ENCODE measurements around the gene ADAMTS13.

ADAMTS13 gene

DNA sequence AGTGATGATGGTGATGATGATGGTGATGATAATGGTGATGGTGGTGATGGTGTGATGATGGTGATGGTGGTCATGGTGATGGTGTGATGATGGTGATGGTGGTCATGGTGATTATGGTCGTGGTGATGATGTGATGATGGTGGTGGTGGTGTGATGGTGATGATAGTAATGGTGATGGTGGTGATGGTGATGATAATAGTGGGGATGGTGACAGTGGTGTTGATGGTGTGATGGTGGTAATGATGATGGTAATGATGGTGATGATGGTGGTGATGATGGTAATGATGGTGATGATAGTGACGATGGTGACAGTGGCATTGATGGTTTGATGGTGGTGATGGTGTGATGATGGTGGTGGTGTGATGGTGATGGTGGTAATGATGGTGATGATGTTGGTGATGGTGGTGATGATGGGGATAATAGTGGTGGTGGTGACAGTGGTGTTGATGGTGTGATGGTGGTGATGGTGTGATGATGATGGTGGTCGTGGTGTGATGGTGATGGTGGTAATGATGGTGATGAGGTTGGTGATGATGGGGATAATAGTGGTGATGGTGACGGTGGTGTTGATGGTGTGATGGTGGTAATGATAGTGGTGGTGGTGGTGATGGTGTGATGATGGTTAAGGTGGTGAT is 39.5 kb upstream of the ADAMTS13 start:
- Histone ChIP-seq H3K9me3 (ENCODE audit: low read length) (no peaks in the 10 kb centered on the region), H3K4me3 (ENCODE audit: low read depth, low read length, poor library complexity, severe bottlenecking) (no peak overlapping the region), H3F3A (ENCODE audit: insufficient read depth, low read length) (no peaks in the 10 kb centered on the region), H3K27ac (ENCODE audit: low read depth, low read length, poor library complexity, severe bottlenecking) (no peak overlapping the region), H3K79me2 (ENCODE audit: insufficient read depth, low read length) (no peaks in the 10 kb centered on the region), H3K27me3 (ENCODE audit: insufficient read depth, low read length) (no peaks in the 10 kb centered on the region), H4K20me1 (ENCODE audit: insufficient read depth, low read length) (no peaks in the 10 kb centered on the region), H3K36me3 (ENCODE audit: insufficient read depth, low read length) (no peaks in the 10 kb centered on the region), H3K9me2 (ENCODE audit: low read depth, low read length) (no peaks in the 10 kb centered on the region), H3K4me1 (ENCODE audit: insufficient read depth, low read length, severe bottlenecking) (no peaks in the 10 kb centered on the region), H2AFZ (ENCODE audit: low read length) (no peak overlapping the region), H3K9ac (ENCODE audit: low read length) (no peak overlapping the region), H3K4me2 (ENCODE audit: low read length) (no peak overlapping the region)
- no peak for TF ChIP-seq EZH2 (IDR thresholded peaks at IDR 0.05; ENCODE audit: borderline replicate concordance, low read length)
- TF ChIP-seq, protein P1, sequence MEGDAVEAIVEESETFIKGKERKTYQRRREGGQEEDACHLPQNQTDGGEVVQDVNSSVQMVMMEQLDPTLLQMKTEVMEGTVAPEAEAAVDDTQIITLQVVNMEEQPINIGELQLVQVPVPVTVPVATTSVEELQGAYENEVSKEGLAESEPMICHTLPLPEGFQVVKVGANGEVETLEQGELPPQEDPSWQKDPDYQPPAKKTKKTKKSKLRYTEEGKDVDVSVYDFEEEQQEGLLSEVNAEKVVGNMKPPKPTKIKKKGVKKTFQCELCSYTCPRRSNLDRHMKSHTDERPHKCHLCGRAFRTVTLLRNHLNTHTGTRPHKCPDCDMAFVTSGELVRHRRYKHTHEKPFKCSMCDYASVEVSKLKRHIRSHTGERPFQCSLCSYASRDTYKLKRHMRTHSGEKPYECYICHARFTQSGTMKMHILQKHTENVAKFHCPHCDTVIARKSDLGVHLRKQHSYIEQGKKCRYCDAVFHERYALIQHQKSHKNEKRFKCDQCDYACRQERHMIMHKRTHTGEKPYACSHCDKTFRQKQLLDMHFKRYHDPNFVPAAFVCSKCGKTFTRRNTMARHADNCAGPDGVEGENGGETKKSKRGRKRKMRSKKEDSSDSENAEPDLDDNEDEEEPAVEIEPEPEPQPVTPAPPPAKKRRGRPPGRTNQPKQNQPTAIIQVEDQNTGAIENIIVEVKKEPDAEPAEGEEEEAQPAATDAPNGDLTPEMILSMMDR (IDR thresholded peaks at IDR 0.05; ENCODE audit: low read length) = no peak

DNA sequence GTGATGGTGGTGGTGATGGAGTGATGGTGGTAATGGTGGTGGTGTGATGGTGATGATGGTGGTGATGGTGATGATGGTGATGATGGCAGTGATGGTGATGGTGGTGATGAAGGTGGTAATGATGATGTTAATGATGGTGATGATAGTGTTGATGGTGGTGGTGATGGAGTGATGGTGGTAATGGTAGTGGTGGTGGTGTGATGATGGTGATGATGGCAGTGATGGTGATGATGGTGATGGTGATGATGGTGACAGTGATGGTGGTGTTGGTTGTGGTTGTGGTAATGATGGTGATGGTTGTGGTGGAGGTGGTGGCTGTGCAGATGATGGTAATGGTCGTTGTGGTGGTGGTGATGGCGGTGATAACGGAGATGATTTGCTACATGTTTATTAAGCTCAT is 38.7 kb upstream of the ADAMTS13 start:
- TF ChIP-seq, protein P1 (IDR thresholded peaks at IDR 0.05; ENCODE audit: low read length) = no peak
- H3K4me1 ChIP-seq (ENCODE audit: insufficient read depth, low read length, severe bottlenecking) = no peaks in the 10 kb centered on the region
- no peaks in the 10 kb centered on the region for H3F3A ChIP-seq (ENCODE audit: insufficient read depth, low read length)
- H3K9ac ChIP-seq (ENCODE audit: low read length) = no peak overlapping the region
- no peak overlapping the region for H3K27ac ChIP-seq (ENCODE audit: low read depth, low read length, poor library complexity, severe bottlenecking)
- no peaks in the 10 kb centered on the region for H3K79me2 ChIP-seq (ENCODE audit: insufficient read depth, low read length)
- H3K36me3 ChIP-seq (ENCODE audit: insufficient read depth, low read length) = no peaks in the 10 kb centered on the region
- no peaks in the 10 kb centered on the region for H3K27me3 ChIP-seq (ENCODE audit: insufficient read depth, low read length)
- H2AFZ ChIP-seq (ENCODE audit: low read length) = no peak overlapping the region
- no peaks in the 10 kb centered on the region for H3K9me2 ChIP-seq (ENCODE audit: low read depth, low read length)
- H4K20me1 ChIP-seq (ENCODE audit: insufficient read depth, low read length) = no peaks in the 10 kb centered on the region
- no peaks in the 10 kb centered on the region for H3K9me3 ChIP-seq (ENCODE audit: low read length)
- H3K4me3 ChIP-seq (ENCODE audit: low read depth, low read length, poor library complexity, severe bottlenecking) = no peak overlapping the region
- no peak overlapping the region for H3K4me2 ChIP-seq (ENCODE audit: low read length)

DNA sequence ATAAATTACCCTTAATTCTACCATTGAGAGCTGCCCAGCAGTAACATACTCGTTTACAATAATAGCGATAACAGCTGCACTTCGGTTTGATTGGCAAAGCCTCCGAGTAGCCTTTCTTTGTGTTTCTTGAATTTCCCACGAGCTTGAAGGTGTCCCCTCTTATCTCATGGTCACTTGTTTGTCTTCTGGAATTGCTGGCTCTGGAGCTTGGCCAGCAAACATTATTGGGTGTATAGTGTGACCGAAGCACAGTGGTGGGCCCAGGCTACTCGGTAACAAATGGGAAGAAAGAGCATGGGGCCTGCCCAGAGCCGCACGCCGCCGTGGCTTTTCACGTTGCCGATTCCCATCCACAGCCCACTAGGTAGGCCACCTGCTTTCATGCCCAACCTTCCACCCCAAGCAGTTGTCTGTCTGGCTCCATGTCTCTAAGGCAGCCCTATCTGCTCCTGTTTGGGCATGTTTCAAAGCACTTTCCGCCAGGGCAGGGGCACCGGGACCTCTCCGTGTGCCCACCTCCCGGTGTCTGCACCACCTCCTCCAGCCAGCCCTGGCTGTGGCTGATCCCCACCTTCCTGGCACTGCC is 37.3 kb upstream of the ADAMTS13 start:
- Histone ChIP-seq H3K9ac (ENCODE audit: low read length) (no peak overlapping the region), H3K9me2 (ENCODE audit: low read depth, low read length) (no peaks in the 10 kb centered on the region), H3K79me2 (ENCODE audit: insufficient read depth, low read length) (no peaks in the 10 kb centered on the region), H2AFZ (ENCODE audit: low read length) (no peak overlapping the region), H3K27ac (ENCODE audit: low read depth, low read length, poor library complexity, severe bottlenecking) (no peak overlapping the region), H3K36me3 (ENCODE audit: insufficient read depth, low read length) (no peaks in the 10 kb centered on the region), H3F3A (ENCODE audit: insufficient read depth, low read length) (no peaks in the 10 kb centered on the region), H3K27me3 (ENCODE audit: insufficient read depth, low read length) (no peaks in the 10 kb centered on the region), H3K4me2 (ENCODE audit: low read length) (no peak overlapping the region), H4K20me1 (ENCODE audit: insufficient read depth, low read length) (no peaks in the 10 kb centered on the region), H3K4me1 (ENCODE audit: insufficient read depth, low read length, severe bottlenecking) (no peaks in the 10 kb centered on the region), H3K9me3 (ENCODE audit: low read length) (no peaks in the 10 kb centered on the region), H3K4me3 (ENCODE audit: low read depth, low read length, poor library complexity, severe bottlenecking) (no peak overlapping the region)
- TF ChIP-seq, protein P1 (IDR thresholded peaks at IDR 0.05; ENCODE audit: low read length) = no peak
- TF ChIP-seq EZH2 (IDR thresholded peaks at IDR 0.05; ENCODE audit: borderline replicate concordance, low read length) = no peak
